GM12878 (cell line): ENCODE measurements around the gene MFSD12. TPM values are rescaled to one million over a fixed set of nuclear protein-coding genes. Genes with fewer than 3 reads are reported as not detected.

ENCODE experiments used
- BACH1 ChIP-seq: fragments of 450-650 bp; IDR thresholded peaks from 2 replicates; pipeline ENCODE4 v1.6.1; 2017; ENCODE audit warnings: mild to moderate bottlenecking, borderline replicate concordance
- BHLHE40 ChIP-seq, 2 experiments: fragments of 450-650 bp in 1 of 2; IDR thresholded peaks; 2 replicates each; pipeline ENCODE4 v1.6.1; 2011 to 2017; ENCODE audit warnings: low read depth in 2 of 2, borderline replicate concordance in 1 of 2, improper control_type of control experiment in 1 of 2, low read length in 1 of 2, mild to moderate bottlenecking in 1 of 2
- CBFB ChIP-seq: IDR thresholded peaks from 2 replicates; pipeline ENCODE4 v1.6.1; 2016; ENCODE audit warnings: antibody characterized with exemption, low read depth
- CREM ChIP-seq: IDR thresholded peaks from 2 replicates; pipeline ENCODE4 v1.6.1; 2014; ENCODE audit warnings: antibody characterized with exemption, low read depth
- HCFC1 ChIP-seq: fragments of 150-350 bp; IDR thresholded peaks from 2 replicates; pipeline ENCODE4 v1.6.1; 2014; ENCODE audit warnings: low read length
- NFYB ChIP-seq: IDR thresholded peaks from 2 replicates; pipeline ENCODE4 v1.6.1; 2011; ENCODE audit warnings: low read depth, mild to moderate bottlenecking, low read length, improper control_type of control experiment, moderate library complexity; ENCODE audit not compliant: insufficient read depth
- POU2F2 ChIP-seq: IDR thresholded peaks from 3 replicates; pipeline ENCODE4 v1.6.1; 2011; ENCODE audit warnings: low read depth, mild to moderate bottlenecking, low read length, borderline replicate concordance
- SIX5 ChIP-seq: IDR thresholded peaks from 2 replicates; pipeline ENCODE4 v1.6.1; 2011; ENCODE audit warnings: mild to moderate bottlenecking, low read depth, low read length, moderate library complexity; ENCODE audit not compliant: severe bottlenecking
- SMAD5 ChIP-seq: IDR thresholded peaks from 2 replicates; pipeline ENCODE4 v1.6.1; 2016; ENCODE audit warnings: antibody characterized with exemption, low read depth
- SP1 ChIP-seq: IDR thresholded peaks from one replicate; pipeline ENCODE4 v1.6.1; 2011; ENCODE audit warnings: low read depth, low read length
- SREBF2 ChIP-seq: IDR thresholded peaks from 2 replicates; pipeline ENCODE4 v1.6.1; 2012; ENCODE audit warnings: mild to moderate bottlenecking, low read length
- SRF ChIP-seq, 2 experiments: IDR thresholded peaks; 2 replicates each; pipeline ENCODE4 v1.6.1; 2011; ENCODE audit warnings: low read depth in 2 of 2, low read length in 2 of 2, mild to moderate bottlenecking in 1 of 2, moderate library complexity in 1 of 2
- TAF1 ChIP-seq: IDR thresholded peaks from 2 replicates; pipeline ENCODE4 v1.6.1; 2011; ENCODE audit warnings: mild to moderate bottlenecking, low read depth, low read length, borderline replicate concordance
- polyA plus RNA-seq, 11 experiments: library from polyadenylated mRNA; depleted of rRNA in 4 of 11; unstranded in 6 of 11; stranded (reverse) in 5 of 11; fragments of >200 nt; fragmentation: Nextera tagmentation in 4 of 11; fragmentation: Illumina TruSeq in 1 of 11; extraction: Ambion mirVana in 4 of 11; extraction: Trizol in 1 of 11; gene quantifications; 1 replicate in 1 of 11; 2 replicates in 10 of 11; pipeline versions ENCODE4 v1.2.1 to v1.2.3, GENCODE V29; 2011 to 2016; ENCODE audit warnings: inconsistent platforms in 2 of 11, missing spikeins in 2 of 11, low read depth in 1 of 11
- total RNA-seq, 4 experiments: library from RNA; depleted of rRNA in 3 of 4; stranded (reverse); fragments of >200 nt in 3 of 4; fragmentation: Illumina TruSeq in 1 of 4; extraction: Trizol in 1 of 4; gene quantifications; 2 replicates each; pipeline versions ENCODE4 v1.2.1 to v1.2.3, GENCODE V29; 2013 to 2021
- TF ChIP-seq, protein P1 (sequence below), 3 experiments: IDR thresholded peaks in 2 of 3; conservative IDR thresholded peaks in 1 of 3; 2 replicates each; pipeline ENCODE4 v1.5.1; 2011; ENCODE audit warnings: low read depth in 3 of 3, low read length in 3 of 3, mild to moderate bottlenecking in 3 of 3, control low read depth in 2 of 3, moderate library complexity in 2 of 3, inconsistent platforms in 1 of 3, mixed read lengths in 1 of 3; ENCODE audit not compliant: control insufficient read depth in 2 of 3, insufficient read depth in 1 of 3; ENCODE audit errors: extremely low read depth in 1 of 3
- TF ChIP-seq, protein P2 (sequence below): fragments of 450-650 bp; IDR thresholded peaks from 2 replicates; pipeline ENCODE4 v1.6.1; 2017; ENCODE audit warnings: mild to moderate bottlenecking, moderate library complexity
- TF ChIP-seq, protein P3 (sequence below): IDR thresholded peaks from 2 replicates; pipeline ENCODE4 v1.6.1; 2012; ENCODE audit warnings: low read depth, low read length, improper control_type of control experiment
- TF ChIP-seq, protein P4 (sequence below): IDR thresholded peaks from 2 replicates; pipeline ENCODE4 v1.6.1; 2012; ENCODE audit warnings: low read depth, low read length, improper control_type of control experiment
- TF ChIP-seq, protein P5 (sequence below): fragments of 150-350 bp; IDR thresholded peaks from 2 replicates; pipeline ENCODE4 v1.6.1; 2016; ENCODE audit warnings: low read depth, low read length

MFSD12 gene
- total and polyA plus RNA-seq, 10 of the 15 experiments (the other 5 are each of a cell fraction or from before 2014, with no cell fraction given) = 0.58 to 65.9 (median 16.8) TPM

DNA sequence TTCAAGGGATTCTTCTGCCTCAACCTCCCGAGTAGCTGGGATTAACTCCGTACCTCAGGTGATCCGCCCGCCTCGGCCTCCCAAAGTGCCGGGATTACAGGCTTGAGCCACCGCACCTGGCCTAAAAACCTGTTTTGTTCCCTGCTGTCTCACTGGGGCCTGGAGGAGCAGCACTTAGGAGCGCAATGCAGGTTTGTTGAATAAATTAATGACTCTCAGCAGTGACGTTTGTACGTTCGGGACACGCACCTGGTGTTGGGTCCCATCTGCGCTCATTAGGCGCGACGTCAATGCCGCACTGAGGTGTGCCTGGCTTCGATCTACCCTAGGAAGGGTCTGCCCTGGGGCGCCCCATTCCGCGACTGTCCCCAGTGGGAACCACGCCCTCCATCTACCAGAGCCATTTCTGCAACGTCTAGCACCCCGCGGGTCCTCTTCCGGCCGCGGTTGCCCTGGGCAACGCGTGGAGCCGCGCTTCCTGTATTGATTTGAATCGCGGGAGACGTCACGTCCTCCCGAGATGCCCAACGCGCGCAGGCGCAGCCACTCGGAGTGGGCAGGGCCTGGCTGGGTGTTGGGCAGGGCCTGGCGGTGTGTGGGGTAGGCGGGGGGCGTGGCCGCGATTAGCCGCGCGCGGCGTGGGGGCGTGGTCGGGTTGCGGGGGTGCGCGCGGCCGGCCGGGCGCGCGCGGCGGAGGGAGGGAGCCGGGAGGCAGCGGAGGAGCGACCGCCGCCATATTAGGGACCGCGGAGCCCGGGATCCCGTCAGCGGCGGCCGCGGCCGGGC lies 51.6 kb downstream of the MFSD12 start, which contains the start of gene FZR1 (continued):
- TF ChIP-seq TAF1 (peak; percentile 15; the same call in 1 of the 2 replicates), SMAD5 (0 out of 2 replicates have a peak, but pooled peaks have one; percentile 12), SP1 (peak; percentile 70), SIX5 (no peak), SRF (IDR thresholded peaks at IDR 0.05; ENCODE audit: low read depth in 2 of 2, low read length in 2 of 2) (peak in 1 of 2 experiments; percentile 41; a peak in 1 of 4 replicates), BHLHE40 (IDR thresholded peaks at IDR 0.05; ENCODE audit: borderline replicate concordance in 1 of 2, low read depth in 2 of 2, low read length in 1 of 2) (peak in 1 of 2 experiments; percentile 44; a peak in 1 of 4 replicates), BACH1 (peak; percentile 80), POU2F2 (0 out of 3 replicates have a peak, but pooled peaks have one; percentile 60), CREM (peak; percentile 94), SREBF2 (no peak), NFYB (no peak), HCFC1 (peak; percentile 62), CBFB (no peak)
- TF ChIP-seq, protein P1, sequence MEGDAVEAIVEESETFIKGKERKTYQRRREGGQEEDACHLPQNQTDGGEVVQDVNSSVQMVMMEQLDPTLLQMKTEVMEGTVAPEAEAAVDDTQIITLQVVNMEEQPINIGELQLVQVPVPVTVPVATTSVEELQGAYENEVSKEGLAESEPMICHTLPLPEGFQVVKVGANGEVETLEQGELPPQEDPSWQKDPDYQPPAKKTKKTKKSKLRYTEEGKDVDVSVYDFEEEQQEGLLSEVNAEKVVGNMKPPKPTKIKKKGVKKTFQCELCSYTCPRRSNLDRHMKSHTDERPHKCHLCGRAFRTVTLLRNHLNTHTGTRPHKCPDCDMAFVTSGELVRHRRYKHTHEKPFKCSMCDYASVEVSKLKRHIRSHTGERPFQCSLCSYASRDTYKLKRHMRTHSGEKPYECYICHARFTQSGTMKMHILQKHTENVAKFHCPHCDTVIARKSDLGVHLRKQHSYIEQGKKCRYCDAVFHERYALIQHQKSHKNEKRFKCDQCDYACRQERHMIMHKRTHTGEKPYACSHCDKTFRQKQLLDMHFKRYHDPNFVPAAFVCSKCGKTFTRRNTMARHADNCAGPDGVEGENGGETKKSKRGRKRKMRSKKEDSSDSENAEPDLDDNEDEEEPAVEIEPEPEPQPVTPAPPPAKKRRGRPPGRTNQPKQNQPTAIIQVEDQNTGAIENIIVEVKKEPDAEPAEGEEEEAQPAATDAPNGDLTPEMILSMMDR (IDR thresholded peaks at IDR 0.05 in 2 of 3, conservative IDR thresholded peaks at IDR 0.05 in 1 of 3; ENCODE audit: control insufficient read depth in 2 of 3, extremely low read depth in 1 of 3, insufficient read depth in 1 of 3, low read depth in 3 of 3, low read length in 3 of 3) = no peak
- TF ChIP-seq, protein P2, sequence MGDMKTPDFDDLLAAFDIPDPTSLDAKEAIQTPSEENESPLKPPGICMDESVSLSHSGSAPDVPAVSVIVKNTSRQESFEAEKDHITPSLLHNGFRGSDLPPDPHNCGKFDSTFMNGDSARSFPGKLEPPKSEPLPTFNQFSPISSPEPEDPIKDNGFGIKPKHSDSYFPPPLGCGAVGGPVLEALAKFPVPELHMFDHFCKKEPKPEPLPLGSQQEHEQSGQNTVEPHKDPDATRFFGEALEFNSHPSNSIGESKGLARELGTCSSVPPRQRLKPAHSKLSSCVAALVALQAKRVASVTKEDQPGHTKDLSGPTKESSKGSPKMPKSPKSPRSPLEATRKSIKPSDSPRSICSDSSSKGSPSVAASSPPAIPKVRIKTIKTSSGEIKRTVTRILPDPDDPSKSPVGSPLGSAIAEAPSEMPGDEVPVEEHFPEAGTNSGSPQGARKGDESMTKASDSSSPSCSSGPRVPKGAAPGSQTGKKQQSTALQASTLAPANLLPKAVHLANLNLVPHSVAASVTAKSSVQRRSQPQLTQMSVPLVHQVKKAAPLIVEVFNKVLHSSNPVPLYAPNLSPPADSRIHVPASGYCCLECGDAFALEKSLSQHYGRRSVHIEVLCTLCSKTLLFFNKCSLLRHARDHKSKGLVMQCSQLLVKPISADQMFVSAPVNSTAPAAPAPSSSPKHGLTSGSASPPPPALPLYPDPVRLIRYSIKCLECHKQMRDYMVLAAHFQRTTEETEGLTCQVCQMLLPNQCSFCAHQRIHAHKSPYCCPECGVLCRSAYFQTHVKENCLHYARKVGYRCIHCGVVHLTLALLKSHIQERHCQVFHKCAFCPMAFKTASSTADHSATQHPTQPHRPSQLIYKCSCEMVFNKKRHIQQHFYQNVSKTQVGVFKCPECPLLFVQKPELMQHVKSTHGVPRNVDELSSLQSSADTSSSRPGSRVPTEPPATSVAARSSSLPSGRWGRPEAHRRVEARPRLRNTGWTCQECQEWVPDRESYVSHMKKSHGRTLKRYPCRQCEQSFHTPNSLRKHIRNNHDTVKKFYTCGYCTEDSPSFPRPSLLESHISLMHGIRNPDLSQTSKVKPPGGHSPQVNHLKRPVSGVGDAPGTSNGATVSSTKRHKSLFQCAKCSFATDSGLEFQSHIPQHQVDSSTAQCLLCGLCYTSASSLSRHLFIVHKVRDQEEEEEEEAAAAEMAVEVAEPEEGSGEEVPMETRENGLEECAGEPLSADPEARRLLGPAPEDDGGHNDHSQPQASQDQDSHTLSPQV = no peak
- TF ChIP-seq, protein P3, sequence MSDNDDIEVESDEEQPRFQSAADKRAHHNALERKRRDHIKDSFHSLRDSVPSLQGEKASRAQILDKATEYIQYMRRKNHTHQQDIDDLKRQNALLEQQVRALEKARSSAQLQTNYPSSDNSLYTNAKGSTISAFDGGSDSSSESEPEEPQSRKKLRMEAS = peak; percentile 55
- TF ChIP-seq, protein P4, sequence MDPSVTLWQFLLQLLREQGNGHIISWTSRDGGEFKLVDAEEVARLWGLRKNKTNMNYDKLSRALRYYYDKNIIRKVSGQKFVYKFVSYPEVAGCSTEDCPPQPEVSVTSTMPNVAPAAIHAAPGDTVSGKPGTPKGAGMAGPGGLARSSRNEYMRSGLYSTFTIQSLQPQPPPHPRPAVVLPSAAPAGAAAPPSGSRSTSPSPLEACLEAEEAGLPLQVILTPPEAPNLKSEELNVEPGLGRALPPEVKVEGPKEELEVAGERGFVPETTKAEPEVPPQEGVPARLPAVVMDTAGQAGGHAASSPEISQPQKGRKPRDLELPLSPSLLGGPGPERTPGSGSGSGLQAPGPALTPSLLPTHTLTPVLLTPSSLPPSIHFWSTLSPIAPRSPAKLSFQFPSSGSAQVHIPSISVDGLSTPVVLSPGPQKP = peak; percentile 81
- TF ChIP-seq, protein P5, sequence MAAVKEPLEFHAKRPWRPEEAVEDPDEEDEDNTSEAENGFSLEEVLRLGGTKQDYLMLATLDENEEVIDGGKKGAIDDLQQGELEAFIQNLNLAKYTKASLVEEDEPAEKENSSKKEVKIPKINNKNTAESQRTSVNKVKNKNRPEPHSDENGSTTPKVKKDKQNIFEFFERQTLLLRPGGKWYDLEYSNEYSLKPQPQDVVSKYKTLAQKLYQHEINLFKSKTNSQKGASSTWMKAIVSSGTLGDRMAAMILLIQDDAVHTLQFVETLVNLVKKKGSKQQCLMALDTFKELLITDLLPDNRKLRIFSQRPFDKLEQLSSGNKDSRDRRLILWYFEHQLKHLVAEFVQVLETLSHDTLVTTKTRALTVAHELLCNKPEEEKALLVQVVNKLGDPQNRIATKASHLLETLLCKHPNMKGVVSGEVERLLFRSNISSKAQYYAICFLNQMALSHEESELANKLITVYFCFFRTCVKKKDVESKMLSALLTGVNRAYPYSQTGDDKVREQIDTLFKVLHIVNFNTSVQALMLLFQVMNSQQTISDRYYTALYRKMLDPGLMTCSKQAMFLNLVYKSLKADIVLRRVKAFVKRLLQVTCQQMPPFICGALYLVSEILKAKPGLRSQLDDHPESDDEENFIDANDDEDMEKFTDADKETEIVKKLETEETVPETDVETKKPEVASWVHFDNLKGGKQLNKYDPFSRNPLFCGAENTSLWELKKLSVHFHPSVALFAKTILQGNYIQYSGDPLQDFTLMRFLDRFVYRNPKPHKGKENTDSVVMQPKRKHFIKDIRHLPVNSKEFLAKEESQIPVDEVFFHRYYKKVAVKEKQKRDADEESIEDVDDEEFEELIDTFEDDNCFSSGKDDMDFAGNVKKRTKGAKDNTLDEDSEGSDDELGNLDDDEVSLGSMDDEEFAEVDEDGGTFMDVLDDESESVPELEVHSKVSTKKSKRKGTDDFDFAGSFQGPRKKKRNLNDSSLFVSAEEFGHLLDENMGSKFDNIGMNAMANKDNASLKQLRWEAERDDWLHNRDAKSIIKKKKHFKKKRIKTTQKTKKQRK = no peak
